Measurements from ENCODE around the gene C1orf141. TPM values are rescaled to one million over a fixed set of nuclear protein-coding genes. Genes with fewer than 3 reads are reported as not detected.

Gene C1orf141
- total RNA-seq, 1 donor from 2014 or later: not detected

- intact Hi-C loops (cut with micrococcal nuclease): loop anchor here (1.0 to 10.0 kb wide), 4 partner anchors 67 to 220 kb away; partner anchors contain the start of genes DNAI4, MIER1 and SLC35D1
Measured at GRCh38 chr1:67144696-67145095, 9.9 kb upstream of the C1orf141 start.

- intact Hi-C loops (cut with micrococcal nuclease): loop anchor here (1.0 to 10.0 kb wide), 2 partner anchors 67 to 219 kb away; partner anchors contain the start of genes DNAI4 and MIER1
Measured at GRCh38 chr1:67143966-67144365, 9.2 kb upstream of the C1orf141 start.

GRCh38 chr1:67142931-67143330 lies 8.2 kb upstream of the C1orf141 start:
- intact Hi-C loops (cut with micrococcal nuclease): loop anchor here (10.0 kb wide), 1 partner anchor 218 kb away; the partner anchor contains the start of genes DNAI4 and MIER1

GRCh38 chr1:67141832-67142231 lies 7.1 kb upstream of the C1orf141 start:
- intact Hi-C loops (cut with micrococcal nuclease): loop anchor here (10.0 kb wide), 1 partner anchor 217 kb away; the partner anchor contains the start of genes DNAI4 and MIER1

GRCh38 chr1:67140460-67140859 lies 5.7 kb upstream of the C1orf141 start:
- intact Hi-C loops (cut with micrococcal nuclease): loop anchor here (10.0 kb wide), 1 partner anchor 216 kb away; the partner anchor contains the start of genes DNAI4 and MIER1

- intact Hi-C loops (cut with micrococcal nuclease): no loop called here
Measured at GRCh38 chr1:67138813-67139499, 4.2 kb upstream of the C1orf141 start.

- intact Hi-C loops (cut with micrococcal nuclease): no loop called here
Measured at GRCh38 chr1:67137307-67137753, 2.6 kb upstream of the C1orf141 start.

GRCh38 chr1:67135354-67135753 lies 584 bp upstream of the C1orf141 start:
- intact Hi-C loops (cut with micrococcal nuclease): no loop called here

GRCh38 chr1:67133177-67133576 lies 1.6 kb downstream of the C1orf141 start:
- intact Hi-C loops (cut with micrococcal nuclease): no loop called here

- intact Hi-C loops (cut with micrococcal nuclease): no loop called here
Measured at GRCh38 chr1:67130673-67131072, 4.1 kb downstream of the C1orf141 start.

GRCh38 chr1:67126974-67127373 lies 7.8 kb downstream of the C1orf141 start:
- intact Hi-C loops (cut with micrococcal nuclease): no loop called here

- intact Hi-C loops (cut with micrococcal nuclease): no loop called here
Measured at GRCh38 chr1:67126111-67126746, 8.5 kb downstream of the C1orf141 start.

GRCh38 chr1:67124455-67124854 lies 10.3 kb downstream of the C1orf141 start:
- intact Hi-C loops (cut with micrococcal nuclease): no loop called here

GRCh38 chr1:67120855-67121619 lies 13.7 kb downstream of the C1orf141 start:
- intact Hi-C loops (cut with micrococcal nuclease): no loop called here

GRCh38 chr1:67118646-67119045 lies 16.1 kb downstream of the C1orf141 start:
- intact Hi-C loops (cut with micrococcal nuclease): no loop called here

GRCh38 chr1:67118191-67118590 lies 16.6 kb downstream of the C1orf141 start:
- intact Hi-C loops (cut with micrococcal nuclease): no loop called here

- intact Hi-C loops (cut with micrococcal nuclease): no loop called here
Measured at GRCh38 chr1:67114162-67114561, 20.6 kb downstream of the C1orf141 start.

- intact Hi-C loops (cut with micrococcal nuclease): no loop called here
Measured at GRCh38 chr1:67110352-67110751, 24.4 kb downstream of the C1orf141 start.

GRCh38 chr1:67105508-67105907 lies 29.3 kb downstream of the C1orf141 start:
- intact Hi-C loops (cut with micrococcal nuclease): no loop called here

- intact Hi-C loops (cut with micrococcal nuclease): no loop called here
Measured at GRCh38 chr1:67103548-67103947, 31.2 kb downstream of the C1orf141 start.

- intact Hi-C loops (cut with micrococcal nuclease): no loop called here
Measured at GRCh38 chr1:67100833-67101232, 33.9 kb downstream of the C1orf141 start.

GRCh38 chr1:67097305-67097704 lies 37.5 kb downstream of the C1orf141 start:
- intact Hi-C loops (cut with micrococcal nuclease): no loop called here
